HL-60 (cell line): ENCODE results near the gene EEF1AKMT3.

Source experiments
- DNase-seq, 2 experiments: peaks; one replicate each; pipeline ENCODE4 v3.0.0-alpha.2; 2010 to 2020; ENCODE audit warnings: low read depth in 1 of 2, low spot score in 1 of 2
- H3K27ac ChIP-seq: fragments of 250-450 bp; sonication (Bioruptor Pico); replicated peaks from 2 replicates; pipeline ENCODE4 v1.5.1; 2020; ENCODE audit warnings: mild to moderate bottlenecking, moderate library complexity
- H3K27me3 ChIP-seq: fragments of 250-450 bp; sonication (Bioruptor Pico); 2 replicates; pipeline ENCODE4 v1.5.1; 2021; ENCODE audit warnings: mild to moderate bottlenecking, moderate library complexity; ENCODE audit not compliant: insufficient read depth, poor library complexity, severe bottlenecking
- H3K4me3 ChIP-seq: replicated peaks from 2 replicates; pipeline ENCODE4 v1.5.1; 2011; ENCODE audit warnings: mild to moderate bottlenecking, control low read depth, low read length; ENCODE audit not compliant: insufficient read depth
- GABPA ChIP-seq: IDR thresholded peaks from 2 replicates; pipeline ENCODE4 v1.6.1; 2012; ENCODE audit warnings: low read depth
- POLR2AphosphoS5 ChIP-seq: IDR thresholded peaks from 2 replicates; pipeline ENCODE4 v1.6.1; 2012; ENCODE audit warnings: low read depth
- SPI1 ChIP-seq: IDR thresholded peaks from 2 replicates; pipeline ENCODE4 v1.6.1; 2012; ENCODE audit warnings: low read depth, mild to moderate bottlenecking, borderline replicate concordance
- TF ChIP-seq, protein P1 (sequence below): IDR thresholded peaks from 2 replicates; pipeline ENCODE4 v1.6.1; 2012; ENCODE audit warnings: low read depth; ENCODE audit not compliant: insufficient replicate concordance
- TF ChIP-seq, protein P2 (sequence below): IDR thresholded peaks from one replicate; pipeline ENCODE4 v1.5.1; 2011; ENCODE audit warnings: low read length, control low read depth, inconsistent platforms; ENCODE audit not compliant: insufficient read depth

Gene EEF1AKMT3

GRCh38 chr12:57726151-57726883 lies 46.1 kb upstream of the EEF1AKMT3 start:
- no peaks in the 10 kb centered on the region for H3K27me3 ChIP-seq
- TF ChIP-seq, protein P1, sequence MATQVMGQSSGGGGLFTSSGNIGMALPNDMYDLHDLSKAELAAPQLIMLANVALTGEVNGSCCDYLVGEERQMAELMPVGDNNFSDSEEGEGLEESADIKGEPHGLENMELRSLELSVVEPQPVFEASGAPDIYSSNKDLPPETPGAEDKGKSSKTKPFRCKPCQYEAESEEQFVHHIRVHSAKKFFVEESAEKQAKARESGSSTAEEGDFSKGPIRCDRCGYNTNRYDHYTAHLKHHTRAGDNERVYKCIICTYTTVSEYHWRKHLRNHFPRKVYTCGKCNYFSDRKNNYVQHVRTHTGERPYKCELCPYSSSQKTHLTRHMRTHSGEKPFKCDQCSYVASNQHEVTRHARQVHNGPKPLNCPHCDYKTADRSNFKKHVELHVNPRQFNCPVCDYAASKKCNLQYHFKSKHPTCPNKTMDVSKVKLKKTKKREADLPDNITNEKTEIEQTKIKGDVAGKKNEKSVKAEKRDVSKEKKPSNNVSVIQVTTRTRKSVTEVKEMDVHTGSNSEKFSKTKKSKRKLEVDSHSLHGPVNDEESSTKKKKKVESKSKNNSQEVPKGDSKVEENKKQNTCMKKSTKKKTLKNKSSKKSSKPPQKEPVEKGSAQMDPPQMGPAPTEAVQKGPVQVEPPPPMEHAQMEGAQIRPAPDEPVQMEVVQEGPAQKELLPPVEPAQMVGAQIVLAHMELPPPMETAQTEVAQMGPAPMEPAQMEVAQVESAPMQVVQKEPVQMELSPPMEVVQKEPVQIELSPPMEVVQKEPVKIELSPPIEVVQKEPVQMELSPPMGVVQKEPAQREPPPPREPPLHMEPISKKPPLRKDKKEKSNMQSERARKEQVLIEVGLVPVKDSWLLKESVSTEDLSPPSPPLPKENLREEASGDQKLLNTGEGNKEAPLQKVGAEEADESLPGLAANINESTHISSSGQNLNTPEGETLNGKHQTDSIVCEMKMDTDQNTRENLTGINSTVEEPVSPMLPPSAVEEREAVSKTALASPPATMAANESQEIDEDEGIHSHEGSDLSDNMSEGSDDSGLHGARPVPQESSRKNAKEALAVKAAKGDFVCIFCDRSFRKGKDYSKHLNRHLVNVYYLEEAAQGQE, result no peak
- no peak for TF ChIP-seq POLR2AphosphoS5
- TF ChIP-seq, protein P2, sequence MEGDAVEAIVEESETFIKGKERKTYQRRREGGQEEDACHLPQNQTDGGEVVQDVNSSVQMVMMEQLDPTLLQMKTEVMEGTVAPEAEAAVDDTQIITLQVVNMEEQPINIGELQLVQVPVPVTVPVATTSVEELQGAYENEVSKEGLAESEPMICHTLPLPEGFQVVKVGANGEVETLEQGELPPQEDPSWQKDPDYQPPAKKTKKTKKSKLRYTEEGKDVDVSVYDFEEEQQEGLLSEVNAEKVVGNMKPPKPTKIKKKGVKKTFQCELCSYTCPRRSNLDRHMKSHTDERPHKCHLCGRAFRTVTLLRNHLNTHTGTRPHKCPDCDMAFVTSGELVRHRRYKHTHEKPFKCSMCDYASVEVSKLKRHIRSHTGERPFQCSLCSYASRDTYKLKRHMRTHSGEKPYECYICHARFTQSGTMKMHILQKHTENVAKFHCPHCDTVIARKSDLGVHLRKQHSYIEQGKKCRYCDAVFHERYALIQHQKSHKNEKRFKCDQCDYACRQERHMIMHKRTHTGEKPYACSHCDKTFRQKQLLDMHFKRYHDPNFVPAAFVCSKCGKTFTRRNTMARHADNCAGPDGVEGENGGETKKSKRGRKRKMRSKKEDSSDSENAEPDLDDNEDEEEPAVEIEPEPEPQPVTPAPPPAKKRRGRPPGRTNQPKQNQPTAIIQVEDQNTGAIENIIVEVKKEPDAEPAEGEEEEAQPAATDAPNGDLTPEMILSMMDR, result no peak
- no peak for TF ChIP-seq SPI1
- TF ChIP-seq GABPA, result no peak
- H3K27ac ChIP-seq, result no peak overlapping the region
- H3K4me3 ChIP-seq, result no peak overlapping the region
- no peak for DNase-seq

GRCh38 chr12:57726884-57727757 lies 45.3 kb upstream of the EEF1AKMT3 start:
- TF ChIP-seq GABPA (no peak), POLR2AphosphoS5 (no peak)
- TF ChIP-seq, protein P1, result peak; percentile 65
- Histone ChIP-seq H3K27me3 (no peaks in the 10 kb centered on the region), H3K4me3 (no peak overlapping the region), H3K27ac (no peak overlapping the region)
- no peak for DNase-seq

DNA sequence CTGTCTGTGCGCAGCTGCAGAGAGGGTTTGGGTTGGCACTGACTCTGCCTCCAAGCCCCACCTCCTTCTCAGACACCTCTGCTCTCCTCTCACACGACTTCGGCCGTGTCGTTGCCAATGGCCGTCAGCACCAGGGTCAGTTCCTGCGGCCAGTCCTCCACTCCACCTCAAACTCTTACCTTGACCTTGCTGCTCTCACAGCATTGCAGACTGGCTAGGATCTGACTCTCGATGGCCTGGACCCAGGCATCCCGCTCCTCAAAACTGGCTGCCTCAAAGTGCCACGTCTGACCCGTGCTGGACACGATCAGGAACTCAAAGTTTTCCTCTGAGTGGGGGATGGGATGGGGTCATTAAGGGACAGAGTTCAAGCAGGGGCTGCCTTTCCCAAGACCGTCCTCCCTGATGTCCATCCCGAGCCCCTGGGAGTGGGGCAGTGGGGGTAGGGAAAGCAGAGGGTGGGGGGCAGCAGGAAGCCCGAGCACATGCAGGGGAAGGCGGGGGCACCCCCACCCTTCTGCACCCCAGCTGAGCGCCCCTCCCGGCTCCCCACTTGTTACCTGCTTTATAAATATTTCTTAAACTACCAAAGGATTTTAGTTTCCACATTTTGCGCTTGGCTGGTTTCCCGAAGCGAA lies 44.5 kb upstream of the EEF1AKMT3 start:
- TF ChIP-seq, protein P1, result no peak
- TF ChIP-seq POLR2AphosphoS5 (no peak), GABPA (no peak), SPI1 (no peak)
- TF ChIP-seq, protein P2, result no peak
- Histone ChIP-seq H3K4me3 (no peak overlapping the region), H3K27me3 (no peaks in the 10 kb centered on the region), H3K27ac (no peak overlapping the region)
- DNase-seq, result no peak
